Gastroesophageal sphincter (tissue), 3 donors: Measurements from ENCODE around the gene DLL1.

Source experiments
- CTCF ChIP-seq, 4 experiments: fragments of 200-600 bp in 2 of 4; fragments of 450-650 bp in 2 of 4; sonication (generic) in 1 of 4; IDR thresholded peaks; one replicate each; pipeline ENCODE4 v1.5.1; 2017 to 2019; ENCODE audit warnings: antibody characterized with exemption in 4 of 4, mild to moderate bottlenecking in 2 of 4, moderate library complexity in 2 of 4
- EP300 ChIP-seq: sonication (generic); formaldehyde crosslinking; IDR thresholded peaks from one replicate; pipeline ENCODE4 v1.6.1; 2017; ENCODE audit warnings: antibody characterized with exemption, mild to moderate bottlenecking
- POLR2A ChIP-seq, 2 donors: fragments of 450-650 bp; IDR thresholded peaks; one replicate each; pipeline ENCODE4 v1.6.1; 2017; ENCODE audit warnings: antibody characterized with exemption in 2 of 2, mild to moderate bottlenecking in 2 of 2, moderate library complexity in 1 of 2

GRCh38 chr6:170282512-170283158 lies 8.2 kb downstream of the DLL1 start:
- TF ChIP-seq CTCF (IDR thresholded peaks at IDR 0.05) (no peak), POLR2A (IDR thresholded peaks at IDR 0.05) (no peak), EP300 (no peak)
